AG08395 (cell line): Measurements from ENCODE around the gene SUGCT.
"Not testable (repeated sequence)": the region's sequence is repeated elsewhere in the genome, so short reads cannot be mapped to it uniquely, and the experiment has no call there.

Experiments
- DNase-seq: peaks from one replicate; pipeline ENCODE4 v3.0.0; 2012; ENCODE audit warnings: mixed read lengths, low spot score

Gene SUGCT

GRCh38 chr7:40202851-40203250 lies 68.0 kb downstream of the SUGCT start:
- DNase-seq, result no peak

- DNase-seq, result no peak
These were observed 69.8 kb downstream of the SUGCT start for GRCh38 chr7:40204581-40204980.

- no peak for DNase-seq
These were observed 71.2 kb downstream of the SUGCT start for GRCh38 chr7:40205992-40206391.

- DNase-seq, result peak; percentile 46
These were observed 76.6 kb downstream of the SUGCT start for GRCh38 chr7:40211276-40212003.

GRCh38 chr7:40213291-40213690 lies 78.5 kb downstream of the SUGCT start:
- no peak for DNase-seq

GRCh38 chr7:40213856-40214255 lies 79.1 kb downstream of the SUGCT start:
- no peak for DNase-seq

- not testable (repeated sequence) for DNase-seq
These were observed 83.8 kb downstream of the SUGCT start for GRCh38 chr7:40218612-40219011.

- peak; percentile 46 for DNase-seq
These were observed 85.1 kb downstream of the SUGCT start for GRCh38 chr7:40219917-40220316.

GRCh38 chr7:40220421-40220911 lies 85.7 kb downstream of the SUGCT start:
- peak; percentile 20 for DNase-seq

- DNase-seq, result peak; percentile 90
These were observed 87.0 kb downstream of the SUGCT start for GRCh38 chr7:40221836-40222235.

- no peak for DNase-seq
These were observed 88.8 kb downstream of the SUGCT start for GRCh38 chr7:40223451-40224127.

GRCh38 chr7:40230101-40230500 lies 95.3 kb downstream of the SUGCT start:
- DNase-seq, result no peak

GRCh38 chr7:40231796-40232195 lies 97.0 kb downstream of the SUGCT start:
- DNase-seq, result no peak

- DNase-seq, result peak; percentile 57
These were observed 97.6 kb downstream of the SUGCT start for GRCh38 chr7:40232242-40232893.

- no peak for DNase-seq
These were observed 99.2 kb downstream of the SUGCT start for GRCh38 chr7:40234046-40234445.

GRCh38 chr7:40234666-40235065 lies 99.9 kb downstream of the SUGCT start:
- DNase-seq, result no peak

GRCh38 chr7:40237731-40238130 lies 102.9 kb downstream of the SUGCT start:
- no peak for DNase-seq

- no peak for DNase-seq
These were observed 105.0 kb downstream of the SUGCT start for GRCh38 chr7:40239755-40240303.

GRCh38 chr7:40243076-40243475 lies 108.3 kb downstream of the SUGCT start:
- DNase-seq, result no peak

GRCh38 chr7:40244226-40244625 lies 109.4 kb downstream of the SUGCT start:
- no peak for DNase-seq

GRCh38 chr7:40248681-40249080 lies 113.9 kb downstream of the SUGCT start:
- DNase-seq, result no peak

- DNase-seq, result not testable (repeated sequence)
These were observed 118.6 kb downstream of the SUGCT start for GRCh38 chr7:40253444-40253843.
